K562 (cell line): ENCODE measurements around the gene CD82. TPM values are rescaled to one million over a fixed set of nuclear protein-coding genes. Genes with fewer than 3 reads are reported as not detected.

Source experiments
- ATF4 ChIP-seq: fragments of 450-650 bp; formaldehyde crosslinking; IDR thresholded peaks from 2 replicates; pipeline ENCODE4 v1.4.0; 2022; ENCODE audit warnings: mild to moderate bottlenecking, moderate library complexity
- BMI1 ChIP-seq: fragments of 150-350 bp; IDR thresholded peaks from 2 replicates; pipeline ENCODE4 v1.6.1; 2014; ENCODE audit warnings: low read length
- CEBPG ChIP-seq, 3 experiments: fragments of 200-800 bp in 1 of 3; sonication (Bioruptor generic) in 1 of 3; sonication (generic) in 1 of 3; formaldehyde crosslinking in 1 of 3; IDR thresholded peaks in 2 of 3; conservative IDR thresholded peaks in 1 of 3; 2 replicates each; pipeline versions ENCODE4 v1.6.1 to v1.8.0; 2016 to 2022; ENCODE audit warnings: missing compliant biosample characterization in 2 of 3, missing genetic modification characterization in 2 of 3, mild to moderate bottlenecking in 1 of 3, missing genetic modification reagents in 1 of 3
- FOXM1 ChIP-seq, 2 experiments: fragments of 450-650 bp in 1 of 2; sonication (generic) in 1 of 2; formaldehyde crosslinking in 1 of 2; IDR thresholded peaks; 2 replicates each; pipeline versions ENCODE4 v1.6.1 to v1.9.0; 2017 to 2022; ENCODE audit warnings: low read depth in 2 of 2, mild to moderate bottlenecking in 2 of 2, missing genetic modification reagents in 1 of 2, moderate library complexity in 1 of 2
- HCFC1 ChIP-seq: IDR thresholded peaks from 2 replicates; pipeline ENCODE4 v1.6.1; 2012; ENCODE audit warnings: low read depth, low read length, improper control_type of control experiment
- HMG20A ChIP-seq: fragments of 450-650 bp; formaldehyde crosslinking; conservative IDR thresholded peaks from 2 replicates; pipeline ENCODE4 v1.4.0; 2020; ENCODE audit warnings: mild to moderate bottlenecking, mixed read lengths
- IRF2 ChIP-seq: sonication (generic); formaldehyde crosslinking; IDR thresholded peaks from 2 replicates; pipeline ENCODE4 v1.8.1; 2022; ENCODE audit warnings: mild to moderate bottlenecking, missing genetic modification reagents
- JUN ChIP-seq, 2 experiments: sonication (generic) in 1 of 2; formaldehyde crosslinking in 1 of 2; IDR thresholded peaks; 2 replicates each; pipeline versions ENCODE4 v1.6.1 to v1.8.0; 2012 to 2022; ENCODE audit warnings: borderline replicate concordance in 2 of 2, mild to moderate bottlenecking in 2 of 2, improper control_type of control experiment in 1 of 2, low read depth in 1 of 2, low read length in 1 of 2, missing genetic modification reagents in 1 of 2
- RAD21 ChIP-seq, 2 experiments: fragments of 250-450 bp in 1 of 2; fragments of 450-650 bp in 1 of 2; sonication (Bioruptor Pico) in 1 of 2; formaldehyde crosslinking in 1 of 2; IDR thresholded peaks in 1 of 2; conservative IDR thresholded peaks in 1 of 2; 2 replicates each; pipeline versions ENCODE4 v1.4.0 to v1.8.0; 2020 to 2022; ENCODE audit warnings: mild to moderate bottlenecking in 2 of 2, moderate library complexity in 1 of 2
- RBM25 ChIP-seq: fragments of 200-400 bp; formaldehyde crosslinking; IDR thresholded peaks from 2 replicates; pipeline ENCODE4 v1.6.1; 2018; ENCODE audit warnings: low read length, low read depth, moderate library complexity; ENCODE audit not compliant: severe bottlenecking
- RBM39 ChIP-seq: fragments of 200-400 bp; formaldehyde crosslinking; optimal IDR thresholded peaks from 2 replicates; pipeline ENCODE3; 2018; ENCODE audit warnings: low read depth, low read length
- SIX5 ChIP-seq, 2 experiments: IDR thresholded peaks; 2 replicates each; pipeline ENCODE4 v1.6.1; 2011; ENCODE audit warnings: low read length in 2 of 2, borderline replicate concordance in 1 of 2, low read depth in 1 of 2, mild to moderate bottlenecking in 1 of 2, moderate library complexity in 1 of 2; ENCODE audit not compliant: insufficient read depth in 1 of 2
- SMAD3 ChIP-seq: fragments of 450-650 bp; formaldehyde crosslinking; conservative IDR thresholded peaks from 2 replicates; pipeline ENCODE4 v1.4.0; 2020; ENCODE audit warnings: mild to moderate bottlenecking
- SRSF3 ChIP-seq: fragments of 200-400 bp; formaldehyde crosslinking; IDR thresholded peaks from 2 replicates; pipeline ENCODE4 v1.6.1; 2016; ENCODE audit warnings: mild to moderate bottlenecking, low read length, moderate library complexity; ENCODE audit not compliant: insufficient read depth
- TFAP4 ChIP-seq: sonication (generic); formaldehyde crosslinking; IDR thresholded peaks from 2 replicates; pipeline ENCODE4 v1.8.0; 2022; ENCODE audit warnings: missing genetic modification reagents, mild to moderate bottlenecking, moderate library complexity, borderline replicate concordance
- TRIM28 ChIP-seq: fragments of 450-650 bp; IDR thresholded peaks from 2 replicates; pipeline ENCODE4 v1.6.1; 2017
- ZBTB5 ChIP-seq: fragments of 450-650 bp; IDR thresholded peaks from 2 replicates; pipeline ENCODE4 v1.6.1; 2017; ENCODE audit warnings: antibody characterized with exemption
- polyA plus RNA-seq, 8 experiments: library from polyadenylated mRNA; depleted of rRNA in 4 of 8; stranded (reverse) in 5 of 8; unstranded in 3 of 8; fragments of >200 nt; fragmentation: Nextera tagmentation in 2 of 8; fragmentation: Illumina TruSeq in 1 of 8; extraction: Ambion mirVana in 2 of 8; extraction: Trizol in 1 of 8; gene quantifications; 2 replicates each; pipeline versions ENCODE4 v1.2.1 to v1.2.3, GENCODE V29; 2011 to 2014; ENCODE audit warnings: inconsistent platforms in 1 of 8, missing spikeins in 1 of 8
- total RNA-seq, 7 experiments: library from RNA; depleted of rRNA in 6 of 7; stranded (reverse); fragments of >200 nt in 6 of 7; fragmentation: Illumina TruSeq in 2 of 7; extraction: Trizol in 2 of 7; gene quantifications; 2 replicates each; pipeline versions ENCODE4 v1.2.1 to v1.2.3, GENCODE V29; 2011 to 2021; ENCODE audit warnings: low replicate concordance in 1 of 7

The CD82 gene
- total and polyA plus RNA-seq, 9 of the 15 experiments (the other 6 are each of a cell fraction or from before 2014, with no cell fraction given), result 0.27 to 9.4 (median 3.0) TPM

GRCh38 chr11:44531116-44531504, 34.4 kb upstream of the CD82 start (continued):
- no peak for TF ChIP-seq HCFC1
- no peak for TF ChIP-seq SRSF3
- TF ChIP-seq JUN (IDR thresholded peaks at IDR 0.05; ENCODE audit: borderline replicate concordance, low read depth, low read length), result no peak
- no peak for TF ChIP-seq JUN (CRISPR knock-in tag; IDR thresholded peaks at IDR 0.05; ENCODE audit: borderline replicate concordance)
- TF ChIP-seq FOXM1 (IDR thresholded peaks at IDR 0.05; ENCODE audit: low read depth), result 0 out of 2 replicates have a peak, but pooled peaks have one; percentile 48
- TF ChIP-seq FOXM1 (CRISPR knock-in tag; IDR thresholded peaks at IDR 0.05; ENCODE audit: low read depth), result no peak
- TF ChIP-seq HMG20A (CRISPR knock-in tag), result no peak
- no peak for TF ChIP-seq RBM39
- peak; percentile 42; the same call in 1 of the 2 replicates for TF ChIP-seq SMAD3
- TF ChIP-seq SIX5 (IDR thresholded peaks at IDR 0.05; ENCODE audit: borderline replicate concordance in 1 of 2, insufficient read depth in 1 of 2, low read depth in 1 of 2, low read length in 2 of 2), result no peak
- no peak for TF ChIP-seq RAD21 (CRISPR knock-in tag; conservative IDR thresholded peaks at IDR 0.05 in 1 of 2, IDR thresholded peaks at IDR 0.05 in 1 of 2)
- TF ChIP-seq TFAP4, result peak; percentile 94
- no peak for TF ChIP-seq TRIM28
- TF ChIP-seq BMI1, result no peak
- TF ChIP-seq RBM25, result no peak
- no peak for TF ChIP-seq IRF2 (CRISPR knock-in tag)
- TF ChIP-seq CEBPG (CRISPR knock-in tag; IDR thresholded peaks at IDR 0.05), result no peak
- no peak for TF ChIP-seq CEBPG (tag; conservative IDR thresholded peaks at IDR 0.05 in 1 of 2, IDR thresholded peaks at IDR 0.05 in 1 of 2)
- TF ChIP-seq ATF4, result peak; percentile 44; the same call in 1 of the 2 replicates
- no peak for TF ChIP-seq ZBTB5
